GM18873 (cell line): ENCODE measurements around the gene TPI1.
A peak's percentile ranks its signal among the peaks of the same experiment; 100 is the strongest.

Experiments
- ATAC-seq: cut with Tn5 transposase; IDR thresholded peaks from one replicate; pipeline ENCODE4 v1.9.1; 2021; ENCODE audit warnings: mild to moderate bottlenecking, moderate library complexity, moderate number of reproducible peaks; ENCODE audit not compliant: unreplicated experiment, low FRiP score

The TPI1 gene

GRCh38 chr12:6843118-6843902 is 24.0 kb upstream of the TPI1 start:
- ATAC-seq: no peak

GRCh38 chr12:6845395-6845794 is 21.9 kb upstream of the TPI1 start:
- ATAC-seq: no peak

- no peak for ATAC-seq
These were observed 20.9 kb upstream of the TPI1 start for GRCh38 chr12:6846316-6846869.

- no peak for ATAC-seq
These were observed 19.7 kb upstream of the TPI1 start for GRCh38 chr12:6847676-6848075.

GRCh38 chr12:6849427-6849826 is 17.9 kb upstream of the TPI1 start:
- ATAC-seq: no peak

GRCh38 chr12:6849976-6850560 is 17.3 kb upstream of the TPI1 start:
- ATAC-seq: no peak

- no peak for ATAC-seq
These were observed 16.6 kb upstream of the TPI1 start for GRCh38 chr12:6850796-6851152.

- peak; percentile 44 for ATAC-seq
These were observed 16.0 kb upstream of the TPI1 start, which contains the start of gene CDCA3 for GRCh38 chr12:6851153-6851920. Gene CDCA3 (minus strand): TSS chr12:6851286. CDS start chr12:6850952, 334 bp downstream.

GRCh38 chr12:6851921-6852650 is 15.2 kb upstream of the TPI1 start, which contains the start of gene USP5:
Gene USP5 (plus strand): TSS chr12:6852150. CDS start chr12:6852180, 30 bp downstream.
- peak; percentile 68 for ATAC-seq

GRCh38 chr12:6852651-6853354 is 14.5 kb upstream of the TPI1 start:
- ATAC-seq: no peak

- ATAC-seq: no peak
These were observed 13.7 kb upstream of the TPI1 start for GRCh38 chr12:6853626-6854025.

GRCh38 chr12:6854036-6854435 is 13.3 kb upstream of the TPI1 start:
- ATAC-seq: no peak

- ATAC-seq: no peak
These were observed 12.0 kb upstream of the TPI1 start for GRCh38 chr12:6855322-6855721.

GRCh38 chr12:6858799-6859198 is 8.5 kb upstream of the TPI1 start:
- no peak for ATAC-seq

- ATAC-seq: no peak
These were observed 7.2 kb upstream of the TPI1 start for GRCh38 chr12:6860116-6860515.

- ATAC-seq: no peak
These were observed 6.4 kb upstream of the TPI1 start for GRCh38 chr12:6860942-6861341.

GRCh38 chr12:6861391-6861790 is 5.9 kb upstream of the TPI1 start:
- ATAC-seq: no peak

GRCh38 chr12:6863033-6863432 is 4.3 kb upstream of the TPI1 start:
- ATAC-seq: no peak

GRCh38 chr12:6863586-6864321 is 3.6 kb upstream of the TPI1 start:
- no peak for ATAC-seq
